Measurements from ENCODE around the gene PPP1R12B.
"Not testable (repeated sequence)": the region's sequence is repeated elsewhere in the genome, so short reads cannot be mapped to it uniquely, and the experiment has no call there.

Gene PPP1R12B

GRCh38 chr1:202456372-202457169 is 108.1 kb downstream of the PPP1R12B start:
- DNase-seq, result not testable (repeated sequence)

- not testable (repeated sequence) for DNase-seq
Measured at GRCh38 chr1:202458651-202459050, 110.2 kb downstream of the PPP1R12B start.

- not testable (repeated sequence) for DNase-seq
Measured at GRCh38 chr1:202459470-202460142, 111.1 kb downstream of the PPP1R12B start.

- not testable (repeated sequence) for DNase-seq
Measured at GRCh38 chr1:202460143-202460495, 111.6 kb downstream of the PPP1R12B start.

- DNase-seq, result no peak
Measured at GRCh38 chr1:202462342-202463076, 114.0 kb downstream of the PPP1R12B start.

GRCh38 chr1:202464153-202464742 is 115.7 kb downstream of the PPP1R12B start:
- DNase-seq, result not testable (repeated sequence)

- DNase-seq, result not testable (repeated sequence)
Measured at GRCh38 chr1:202465644-202466270, 117.3 kb downstream of the PPP1R12B start.

- not testable (repeated sequence) for DNase-seq
Measured at GRCh38 chr1:202466339-202466738, 117.8 kb downstream of the PPP1R12B start.

GRCh38 chr1:202467381-202467780 is 118.9 kb downstream of the PPP1R12B start:
- DNase-seq, result not testable (repeated sequence)

- not testable (repeated sequence) for DNase-seq
Measured at GRCh38 chr1:202468695-202469094, 120.2 kb downstream of the PPP1R12B start.

- DNase-seq, result not testable (repeated sequence)
Measured at GRCh38 chr1:202469123-202469522, 120.6 kb downstream of the PPP1R12B start.

- no peak for DNase-seq
Measured at GRCh38 chr1:202471246-202471645, 122.7 kb downstream of the PPP1R12B start.

- DNase-seq, result not testable (repeated sequence)
Measured at GRCh38 chr1:202472347-202473124, 124.0 kb downstream of the PPP1R12B start.

- DNase-seq, result not testable (repeated sequence)
Measured at GRCh38 chr1:202473266-202474045, 125.0 kb downstream of the PPP1R12B start.

GRCh38 chr1:202479661-202480060 is 131.2 kb downstream of the PPP1R12B start:
- DNase-seq, result not testable (repeated sequence)

- DNase-seq, result not testable (repeated sequence)
Measured at GRCh38 chr1:202480640-202481039, 132.1 kb downstream of the PPP1R12B start.

- not testable (repeated sequence) for DNase-seq
Measured at GRCh38 chr1:202483362-202483761, 134.9 kb downstream of the PPP1R12B start.

- DNase-seq, result not testable (repeated sequence)
Measured at GRCh38 chr1:202484032-202484431, 135.5 kb downstream of the PPP1R12B start.

- not testable (repeated sequence) for DNase-seq
Measured at GRCh38 chr1:202484820-202485219, 136.3 kb downstream of the PPP1R12B start.

- not testable (repeated sequence) for DNase-seq
Measured at GRCh38 chr1:202488178-202488649, 139.7 kb downstream of the PPP1R12B start.
